Thymus (tissue), 11 donors: ENCODE results near the gene MAP7D1. TPM values are rescaled to one million over a fixed set of nuclear protein-coding genes. Genes with fewer than 3 reads are reported as not detected.

ENCODE experiments used
- DNase-seq, 9 donors: peaks; one replicate each; pipeline ENCODE4 v3.0.0-alpha.2; 2013; ENCODE audit warnings: low spot score in 9 of 9, low read depth in 6 of 9, missing footprints in 1 of 9
- H3K27ac ChIP-seq, 2 donors: one replicate each; pipeline ENCODE4 v1.5.1; 2013; ENCODE audit warnings: control low read depth in 1 of 2, low read depth in 1 of 2, low read length in 1 of 2, mild to moderate bottlenecking in 1 of 2, moderate library complexity in 1 of 2
- H3K27me3 ChIP-seq, 2 donors: one replicate each; pipeline ENCODE4 v1.5.1; 2013; ENCODE audit warnings: low read length in 1 of 2; ENCODE audit not compliant: control insufficient read depth in 2 of 2, insufficient read depth in 1 of 2
- H3K36me3 ChIP-seq, 2 donors: one replicate each; pipeline ENCODE4 v1.5.1; 2013; ENCODE audit warnings: low read length in 1 of 2, mild to moderate bottlenecking in 1 of 2, moderate library complexity in 1 of 2; ENCODE audit not compliant: control insufficient read depth in 2 of 2, insufficient read depth in 2 of 2
- H3K4me1 ChIP-seq, 2 donors: one replicate each; pipeline ENCODE4 v1.5.1; 2013; ENCODE audit warnings: low read length in 2 of 2; ENCODE audit not compliant: control insufficient read depth in 2 of 2, insufficient read depth in 2 of 2
- H3K4me3 ChIP-seq, 2 donors: one replicate each; pipeline ENCODE4 v1.5.1; 2013; ENCODE audit warnings: low read length in 2 of 2, control low read depth in 1 of 2, mild to moderate bottlenecking in 1 of 2
- H3K9me3 ChIP-seq, 2 donors: one replicate each; pipeline ENCODE4 v1.5.1; 2013; ENCODE audit warnings: low read length in 1 of 2, mild to moderate bottlenecking in 1 of 2; ENCODE audit not compliant: control insufficient read depth in 2 of 2, insufficient read depth in 1 of 2
- WGBS: extraction: QIAGEN DNeasy Blood & Tissue Kit; methylation state at CpG from one replicate; pipeline ENCODE4 v1.1.7; 2013; 5-methylcytosine and 5-hydroxymethylcytosine counted together
- polyA plus RNA-seq: library from polyadenylated mRNA; stranded (reverse); fragments of 200-250 nt; gene quantifications from one replicate; pipeline ENCODE4 v1.2.3, GENCODE V29; 2013
- total RNA-seq: library from RNA; stranded (reverse); fragments of 120-200 nt; gene quantifications from one replicate; pipeline ENCODE4 v1.2.4, GENCODE V29; 2013
- donor health status: healthy.

MAP7D1 gene
- total and polyA plus RNA-seq, 2 donors: 31.9 to 68.6 TPM

- H3K4me1 ChIP-seq: peaks cover 4 to 10% of the 10 kb centered on the region in 2 donors
These were observed 11.5 kb upstream of the MAP7D1 start for GRCh38 chr1:36144413-36144812.

GRCh38 chr1:36148821-36149236, 7.1 kb upstream of the MAP7D1 start:
- no peak for DNase-seq
- Histone ChIP-seq H3K36me3 (peaks cover 3 to 4% of the 10 kb centered on the region in 2 donors), H3K4me1 (peaks cover 18 to 44% of the 10 kb centered on the region in 2 donors), H3K4me3 (peak overlapping the region; percentile 73 to 92), H3K27ac (peak overlapping the region; percentile 79 to 88), H3K27me3 (no peaks in the 10 kb centered on the region), H3K9me3 (no peaks in the 10 kb centered on the region)
- WGBS: 8% methylated on average over 16 of the region's 16 CpGs

More at GRCh38 chr1:36144413-36144812, 11.5 kb upstream of the MAP7D1 start:
- H3K9me3 ChIP-seq: no peaks in the 10 kb centered on the region
- H3K4me3 ChIP-seq: no peak overlapping the region
- WGBS: 99% methylated on average over 2 of the region's 2 CpGs
- no peaks in the 10 kb centered on the region for H3K27me3 ChIP-seq
- no peak for DNase-seq
- no peak overlapping the region for H3K27ac ChIP-seq
- peaks cover 13 to 15% of the 10 kb centered on the region in 2 donors for H3K36me3 ChIP-seq

- peaks cover 18 to 44% of the 10 kb centered on the region in 2 donors for H3K4me1 ChIP-seq
- 2% methylated on average over 62 of the region's 62 CpGs for WGBS
These were observed 6.6 kb upstream of the MAP7D1 start, which contains the start of gene TRAPPC3 for GRCh38 chr1:36149237-36149972. TRAPPC3 (minus strand) TSS chr1:36149486; CDS start chr1:36149378, 108 bp downstream.

GRCh38 chr1:36149973-36150295, 6.0 kb upstream of the MAP7D1 start:
- no peaks in the 10 kb centered on the region for H3K27me3 ChIP-seq
- peak overlapping the region; percentile 91 to 93 for H3K27ac ChIP-seq
- H3K9me3 ChIP-seq: no peaks in the 10 kb centered on the region
- no peak overlapping the region for H3K4me3 ChIP-seq
- WGBS: 68% methylated on average over 6 of the region's 6 CpGs
- H3K36me3 ChIP-seq: peaks cover 0 to 3% of the 10 kb centered on the region in 2 donors
- peaks cover 20 to 46% of the 10 kb centered on the region in 2 donors for H3K4me1 ChIP-seq
- no peak for DNase-seq

More at GRCh38 chr1:36149237-36149972, 6.6 kb upstream of the MAP7D1 start, which contains the start of gene TRAPPC3:
- Histone ChIP-seq H3K9me3 (no peaks in the 10 kb centered on the region), H3K4me3 (peak within 1 kb of the TSS; percentile 73 to 92), H3K27me3 (no peaks in the 10 kb centered on the region), H3K27ac (peak within 1 kb of the TSS; percentile 91 to 93), H3K36me3 (peaks cover 3% of the 10 kb centered on the region in 2 donors)
- DNase-seq: peak; percentile 96 to 99 (median 99)

- Histone ChIP-seq H3K36me3 (peaks cover 0 to 3% of the 10 kb centered on the region in 2 donors), H3K4me1 (peaks cover 25 to 52% of the 10 kb centered on the region in 2 donors), H3K4me3 (no peak overlapping the region), H3K9me3 (no peaks in the 10 kb centered on the region), H3K27me3 (no peaks in the 10 kb centered on the region), H3K27ac (peak overlapping the region; percentile 91 to 93)
- WGBS: 47% methylated on average over 12 of the region's 12 CpGs
- DNase-seq: peak in 2 of 9 donors; percentile 40 to 65
These were observed 5.4 kb upstream of the MAP7D1 start for GRCh38 chr1:36150296-36151133.

GRCh38 chr1:36151134-36151844, 4.7 kb upstream of the MAP7D1 start:
- H3K4me3 ChIP-seq: no peak overlapping the region
- WGBS: 88% methylated on average over 1 of the region's 1 CpG
- peak overlapping the region; percentile 80 to 93 for H3K27ac ChIP-seq
- peaks cover 0 to 3% of the 10 kb centered on the region in 2 donors for H3K36me3 ChIP-seq
- no peaks in the 10 kb centered on the region for H3K9me3 ChIP-seq
- peaks cover 25 to 53% of the 10 kb centered on the region in 2 donors for H3K4me1 ChIP-seq
- no peaks in the 10 kb centered on the region for H3K27me3 ChIP-seq
- peak in 1 of 9 donors; percentile 10 for DNase-seq

- Histone ChIP-seq H3K9me3 (no peaks in the 10 kb centered on the region), H3K36me3 (no peaks in the 10 kb centered on the region), H3K27me3 (no peaks in the 10 kb centered on the region), H3K4me3 (no peak overlapping the region), H3K27ac (peak overlapping the region; percentile 80 to 93), H3K4me1 (peaks cover 25 to 53% of the 10 kb centered on the region in 2 donors)
- peak in 3 of 9 donors; percentile 65 to 83 (median 67) for DNase-seq
- 56% methylated on average over 3 of the region's 3 CpGs for WGBS
These were observed 4.1 kb upstream of the MAP7D1 start for GRCh38 chr1:36151845-36152203.

- no peaks in the 10 kb centered on the region for H3K27me3 ChIP-seq
- H3K27ac ChIP-seq: no peak overlapping the region
- peaks cover 0 to 5% of the 10 kb centered on the region in 2 donors for H3K36me3 ChIP-seq
- no peaks in the 10 kb centered on the region for H3K9me3 ChIP-seq
- 98% methylated on average over 6 of the region's 6 CpGs for whole genome bisulfite sequencing
- peaks cover 35 to 63% of the 10 kb centered on the region in 2 donors for H3K4me1 ChIP-seq
- no peak overlapping the region for H3K4me3 ChIP-seq
- DNase-seq: no peak
These were observed 2.5 kb upstream of the MAP7D1 start for GRCh38 chr1:36153476-36153875.
